BJ (cell line): ENCODE measurements around the gene DLX1. TPM values are rescaled to one million over a fixed set of nuclear protein-coding genes. Genes with fewer than 3 reads are reported as not detected.

Experiments used
- CTCF ChIA-PET: fragments of 350-600 bp; formaldehyde crosslinking; extraction: SDS; loops from one replicate; lab custom pipeline; 2021; ENCODE audit warnings: antibody characterized with exemption, inconsistent platforms; lab: Yijun Ruan, JAX
- POLR2A ChIA-PET: fragments of 300-600 bp; sonication (Branson Sonifier 250); formaldehyde crosslinking; extraction: SDS; loops from one replicate; lab custom pipeline; 2021; ENCODE audit warnings: antibody characterized with exemption; lab: Charles Lee
- DNase-seq: peaks from one replicate; pipeline ENCODE4 v3.0.0-alpha.2; 2011; ENCODE audit warnings: low read depth
- H3K27me3 ChIP-seq: 2 replicates; pipeline ENCODE4 v1.6.0; 2011; ENCODE audit warnings: low read length; ENCODE audit not compliant: control insufficient read depth, insufficient read depth
- H3K36me3 ChIP-seq: 2 replicates; pipeline ENCODE4 v1.5.1; 2011; ENCODE audit warnings: low read length; ENCODE audit not compliant: control insufficient read depth, insufficient read depth
- H3K4me3 ChIP-seq: 2 replicates; pipeline ENCODE4 v1.5.1; 2011; ENCODE audit warnings: low read depth, mild to moderate bottlenecking, control low read depth, low read length
- polyA plus RNA-seq: library from polyadenylated mRNA; depleted of rRNA; stranded (reverse); fragments of >200 nt; gene quantifications from 2 replicates; pipeline ENCODE4 v1.2.3, GENCODE V29; 2011
- TF ChIP-seq, protein P1 (sequence below): IDR thresholded peaks from 2 replicates; pipeline ENCODE4 v1.5.1; 2011; ENCODE audit warnings: low read depth, mild to moderate bottlenecking, control low read depth, inconsistent platforms, low read length, moderate library complexity; ENCODE audit not compliant: insufficient read depth

Gene DLX1
- polyA plus RNA-seq, 1 experiment, result 1.4 TPM

DNA sequence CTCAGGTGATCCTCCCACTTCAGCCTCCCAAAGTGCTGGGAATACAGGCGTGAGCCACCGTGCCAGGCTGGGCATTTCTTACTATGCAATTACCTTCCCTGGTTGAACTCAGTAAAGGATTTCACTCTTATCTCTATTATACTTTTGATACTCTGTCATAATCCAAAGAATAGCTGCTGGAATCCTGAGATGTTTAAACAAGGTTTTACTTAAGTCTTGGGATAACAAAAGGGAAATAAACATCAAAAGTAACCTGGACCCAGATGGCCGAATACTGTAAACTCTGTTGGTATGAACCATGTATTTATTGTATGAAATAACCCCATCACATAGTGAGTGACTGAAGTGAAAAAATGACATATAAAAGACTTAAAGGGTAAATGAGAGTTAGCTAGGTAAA lies 29.3 kb downstream of the DLX1 start:
- no peaks in the 10 kb centered on the region for H3K27me3 ChIP-seq
- no peak for DNase-seq
- no peaks in the 10 kb centered on the region for H3K36me3 ChIP-seq
- H3K4me3 ChIP-seq, result no peak overlapping the region
- ChIA-PET CTCF (interaction anchor here (0.8 to 6.3 kb wide), 12 partner anchors 8 to 541 kb away, joined by 3 to 43 read pairs (median 4); no protein-coding TSS in a partner anchor), POLR2A (no interaction called here)
- TF ChIP-seq, protein P1, sequence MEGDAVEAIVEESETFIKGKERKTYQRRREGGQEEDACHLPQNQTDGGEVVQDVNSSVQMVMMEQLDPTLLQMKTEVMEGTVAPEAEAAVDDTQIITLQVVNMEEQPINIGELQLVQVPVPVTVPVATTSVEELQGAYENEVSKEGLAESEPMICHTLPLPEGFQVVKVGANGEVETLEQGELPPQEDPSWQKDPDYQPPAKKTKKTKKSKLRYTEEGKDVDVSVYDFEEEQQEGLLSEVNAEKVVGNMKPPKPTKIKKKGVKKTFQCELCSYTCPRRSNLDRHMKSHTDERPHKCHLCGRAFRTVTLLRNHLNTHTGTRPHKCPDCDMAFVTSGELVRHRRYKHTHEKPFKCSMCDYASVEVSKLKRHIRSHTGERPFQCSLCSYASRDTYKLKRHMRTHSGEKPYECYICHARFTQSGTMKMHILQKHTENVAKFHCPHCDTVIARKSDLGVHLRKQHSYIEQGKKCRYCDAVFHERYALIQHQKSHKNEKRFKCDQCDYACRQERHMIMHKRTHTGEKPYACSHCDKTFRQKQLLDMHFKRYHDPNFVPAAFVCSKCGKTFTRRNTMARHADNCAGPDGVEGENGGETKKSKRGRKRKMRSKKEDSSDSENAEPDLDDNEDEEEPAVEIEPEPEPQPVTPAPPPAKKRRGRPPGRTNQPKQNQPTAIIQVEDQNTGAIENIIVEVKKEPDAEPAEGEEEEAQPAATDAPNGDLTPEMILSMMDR, result no peak

GRCh38 chr2:172116107-172116506 lies 30.8 kb downstream of the DLX1 start:
- no peaks in the 10 kb centered on the region for H3K27me3 ChIP-seq
- no peak overlapping the region for H3K4me3 ChIP-seq
- ChIA-PET CTCF (interaction anchor here (1.1 to 6.3 kb wide), 6 partner anchors 9 to 1187 kb away, joined by 3 to 43 read pairs (median 8); partner anchors contain the start of gene GORASP2), POLR2A (no interaction called here)
- no peak for DNase-seq
- TF ChIP-seq, protein P1, result no peak
- no peaks in the 10 kb centered on the region for H3K36me3 ChIP-seq

- POLR2A ChIA-PET, result no interaction called here
- Histone ChIP-seq H3K36me3 (no peaks in the 10 kb centered on the region), H3K27me3 (no peaks in the 10 kb centered on the region), H3K4me3 (no peak overlapping the region)
- CTCF ChIA-PET, result interaction anchor here (0.8 to 1.2 kb wide), 2 partner anchors 20 to 309 kb away, joined by 3 to 4 read pairs; no protein-coding TSS in a partner anchor
- no peak for DNase-seq
- TF ChIP-seq, protein P1, result no peak
These were observed 33.8 kb downstream of the DLX1 start for GRCh38 chr2:172119089-172119488.

DNA sequence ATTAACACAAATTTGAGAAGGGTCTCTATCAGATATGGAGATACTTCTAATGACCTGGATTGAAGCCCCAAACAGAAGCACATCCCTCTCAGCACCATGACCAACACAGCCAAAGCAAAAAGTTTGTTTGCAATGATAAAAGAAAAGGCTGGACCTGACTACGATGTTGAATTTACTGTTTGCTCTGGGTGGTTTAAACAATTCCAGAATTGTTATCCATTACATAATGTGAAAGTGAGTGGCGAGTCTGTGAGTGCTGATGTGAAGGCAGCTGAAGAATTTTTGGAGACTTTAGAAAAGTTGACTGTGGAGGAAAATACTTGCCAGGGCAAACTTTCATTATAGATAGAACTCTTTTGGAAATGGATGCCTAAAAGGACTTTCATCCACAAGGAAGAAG lies 34.8 kb downstream of the DLX1 start:
- TF ChIP-seq, protein P1, result no peak
- no peak for DNase-seq
- CTCF ChIA-PET, result interaction anchor here (0.8 to 1.5 kb wide), 5 partner anchors 12 to 416 kb away, joined by 3 to 4 read pairs (median 3); no protein-coding TSS in a partner anchor
- POLR2A ChIA-PET, result no interaction called here
- Histone ChIP-seq H3K36me3 (no peaks in the 10 kb centered on the region), H3K27me3 (no peaks in the 10 kb centered on the region), H3K4me3 (no peak overlapping the region)

GRCh38 chr2:172128484-172128883 lies 43.2 kb downstream of the DLX1 start:
- Histone ChIP-seq H3K36me3 (no peaks in the 10 kb centered on the region), H3K4me3 (no peak overlapping the region), H3K27me3 (no peaks in the 10 kb centered on the region)
- no peak for DNase-seq
- ChIA-PET POLR2A (no interaction called here), CTCF (interaction anchor here (0.6 to 2.3 kb wide), 3 partner anchors 82 to 425 kb away, joined by 3 to 10 read pairs (median 3); no protein-coding TSS in a partner anchor)
- TF ChIP-seq, protein P1, result no peak
